GM12864 (cell line): ENCODE measurements around the gene PTGR3.

ENCODE experiments used
- DNase-seq: peaks from one replicate; pipeline ENCODE4 v3.0.0-alpha.2; 2011; ENCODE audit warnings: low read depth
- H3K4me3 ChIP-seq: 2 replicates; pipeline ENCODE4 v1.5.1; 2011; ENCODE audit warnings: mild to moderate bottlenecking, low read depth, low read length, control low read depth
- CTCF ChIP-seq: IDR thresholded peaks from 2 replicates; pipeline ENCODE4 v1.5.1; 2011; ENCODE audit warnings: low read depth, mild to moderate bottlenecking, moderate library complexity, low read length, control low read depth, inconsistent platforms; ENCODE audit errors: missing control alignments

PTGR3 gene

GRCh38 chr18:75170916-75171315, 38.0 kb downstream of the PTGR3 start:
- no peak overlapping the region for H3K4me3 ChIP-seq
- no peak for DNase-seq
- TF ChIP-seq CTCF, result no peak

- no peak overlapping the region for H3K4me3 ChIP-seq
- no peak for DNase-seq
- no peak for TF ChIP-seq CTCF
These were observed 38.7 kb downstream of the PTGR3 start for GRCh38 chr18:75170022-75170789.

- no peak overlapping the region for H3K4me3 ChIP-seq
- TF ChIP-seq CTCF, result no peak
- DNase-seq, result no peak
These were observed 39.5 kb downstream of the PTGR3 start for GRCh38 chr18:75169411-75169810.

- TF ChIP-seq CTCF, result no peak
- no peak overlapping the region for H3K4me3 ChIP-seq
- no peak for DNase-seq
These were observed 40.3 kb downstream of the PTGR3 start for GRCh38 chr18:75168619-75169018.

- no peak for DNase-seq
- no peak for TF ChIP-seq CTCF
- no peak overlapping the region for H3K4me3 ChIP-seq
These were observed 41.0 kb downstream of the PTGR3 start for GRCh38 chr18:75167759-75168618.

- TF ChIP-seq CTCF, result no peak
- H3K4me3 ChIP-seq, result no peak overlapping the region
- DNase-seq, result no peak
These were observed 41.8 kb downstream of the PTGR3 start for GRCh38 chr18:75167137-75167536.
